GM21447 (cell line): Measurements from ENCODE around the gene UPF3B.
"Not testable (repeated sequence)": the region's sequence is repeated elsewhere in the genome, so short reads cannot be mapped to it uniquely, and the experiment has no call there.

ENCODE experiments used
- ATAC-seq: cut with Tn5 transposase; IDR thresholded peaks from one replicate; pipeline ENCODE4 v1.9.1; 2021; ENCODE audit not compliant: unreplicated experiment

The UPF3B gene

DNA sequence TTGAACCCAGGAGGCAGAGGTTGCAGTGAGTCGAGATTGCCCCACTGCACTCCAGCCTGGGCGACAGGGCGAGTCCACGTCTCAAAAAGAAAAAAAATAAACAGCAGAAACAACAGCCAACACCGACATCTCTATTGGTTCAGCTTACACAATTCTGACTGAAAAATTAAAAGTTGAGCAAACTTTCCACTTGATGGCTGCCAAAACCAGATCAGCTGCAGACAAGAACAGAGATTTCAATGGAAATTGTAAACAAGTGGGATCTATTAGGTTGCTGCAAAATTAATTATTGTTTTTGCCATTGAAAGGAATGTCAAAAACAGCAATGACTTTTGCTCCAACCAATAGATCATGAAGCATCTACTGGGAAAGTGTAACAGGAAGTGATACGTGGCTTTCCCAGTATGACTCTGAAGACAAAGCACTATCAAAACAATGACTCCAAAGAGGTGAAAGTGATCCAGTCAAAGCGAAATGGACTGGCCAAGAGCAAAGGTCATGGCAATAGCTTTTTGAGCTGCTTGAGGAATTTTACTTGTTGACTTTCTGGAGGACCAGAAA lies 26.3 kb downstream of the UPF3B start:
- ATAC-seq = no peak

DNA sequence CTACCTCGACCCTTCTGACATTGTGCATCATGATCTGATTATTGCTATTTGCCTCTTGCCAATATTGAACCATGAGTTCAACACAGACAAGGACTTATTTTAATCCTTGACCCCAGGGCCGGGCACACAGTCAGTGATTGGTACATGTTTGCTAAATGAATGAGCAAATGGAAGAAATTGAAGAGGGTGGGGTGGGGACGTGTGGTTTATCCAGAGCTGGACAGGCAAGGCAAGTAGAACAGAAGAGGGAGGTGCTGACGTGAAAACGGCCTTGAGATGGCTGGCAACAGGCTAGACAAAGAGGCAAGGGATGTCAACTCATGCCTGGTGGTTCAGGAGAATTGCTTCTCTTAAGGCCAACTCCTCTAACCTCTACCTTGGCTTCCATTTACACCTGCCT lies 28.5 kb downstream of the UPF3B start:
- ATAC-seq = not testable (repeated sequence)

DNA sequence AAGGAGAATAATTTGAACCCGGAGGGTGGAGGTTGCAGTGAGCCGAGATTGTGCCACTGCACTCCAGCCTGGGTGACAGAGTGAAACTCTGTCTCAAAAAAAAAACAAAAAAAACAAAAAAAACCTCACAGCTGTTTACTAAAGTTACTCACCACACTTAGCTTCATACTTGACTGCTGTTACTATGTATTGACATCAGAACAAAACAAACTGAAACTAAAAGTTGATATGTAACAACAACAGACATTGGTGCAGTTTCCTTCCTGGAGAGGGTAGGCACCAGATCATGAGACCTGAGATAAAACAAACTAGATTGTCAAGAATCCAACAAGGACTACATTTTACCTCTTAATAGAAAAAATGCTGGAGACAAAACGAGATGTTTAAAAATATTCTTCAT lies 31.1 kb downstream of the UPF3B start:
- peak; percentile 99 for ATAC-seq

DNA sequence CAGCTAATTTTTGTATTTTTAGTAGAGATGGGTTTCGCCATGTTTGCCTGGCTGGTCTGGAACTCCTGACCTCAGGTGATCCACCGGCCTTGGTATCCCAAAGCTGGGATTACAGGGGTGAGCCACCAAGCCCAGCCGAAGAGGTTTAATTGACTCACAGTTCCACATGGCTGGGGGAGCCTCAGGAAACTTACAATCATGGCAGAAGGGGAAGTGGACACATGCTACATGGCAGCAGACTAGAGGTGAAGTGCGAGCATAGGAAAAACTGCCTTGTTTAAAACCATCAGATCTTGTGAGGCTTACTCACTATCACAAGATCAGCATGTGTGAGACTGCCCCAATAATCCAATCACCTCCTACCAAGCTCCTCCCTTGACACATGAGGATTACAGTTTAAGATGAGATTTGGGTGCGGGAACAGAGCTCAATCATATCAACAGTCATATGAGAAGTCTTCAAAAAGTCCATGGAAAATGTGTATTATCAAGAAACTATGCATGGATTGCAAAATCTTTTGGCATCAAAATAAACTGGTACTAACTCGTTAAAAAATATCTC lies 35.6 kb downstream of the UPF3B start:
- ATAC-seq = no peak

GRCh38 chrX:119816300-119816699 lies 36.5 kb downstream of the UPF3B start:
- no peak for ATAC-seq

- no peak for ATAC-seq
Measured at GRCh38 chrX:119809185-119809666, 43.5 kb downstream of the UPF3B start.

GRCh38 chrX:119808461-119808860 lies 44.3 kb downstream of the UPF3B start:
- not testable (repeated sequence) for ATAC-seq

DNA sequence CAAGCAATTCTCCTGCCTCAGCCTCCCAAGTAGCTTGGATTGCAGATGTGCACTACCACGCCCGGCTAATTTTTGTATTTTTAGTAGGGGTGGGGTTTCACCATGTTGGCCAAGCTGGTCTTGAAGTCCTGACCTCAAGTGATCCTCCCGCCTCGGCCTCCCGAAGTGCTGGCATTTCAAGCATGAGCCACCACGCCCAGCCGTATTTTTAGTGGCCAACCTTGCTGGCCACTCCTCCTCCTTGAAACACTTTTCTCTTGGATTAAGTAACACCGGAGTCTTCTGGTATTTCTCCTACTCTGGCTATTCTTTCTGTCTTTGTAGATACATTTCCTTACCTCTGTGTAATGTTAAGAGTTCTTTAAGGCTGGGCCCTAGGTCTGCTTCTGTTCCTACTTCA lies 50.2 kb downstream of the UPF3B start:
- no peak for ATAC-seq

GRCh38 chrX:119801253-119802221 lies 51.2 kb downstream of the UPF3B start:
- no peak for ATAC-seq

DNA sequence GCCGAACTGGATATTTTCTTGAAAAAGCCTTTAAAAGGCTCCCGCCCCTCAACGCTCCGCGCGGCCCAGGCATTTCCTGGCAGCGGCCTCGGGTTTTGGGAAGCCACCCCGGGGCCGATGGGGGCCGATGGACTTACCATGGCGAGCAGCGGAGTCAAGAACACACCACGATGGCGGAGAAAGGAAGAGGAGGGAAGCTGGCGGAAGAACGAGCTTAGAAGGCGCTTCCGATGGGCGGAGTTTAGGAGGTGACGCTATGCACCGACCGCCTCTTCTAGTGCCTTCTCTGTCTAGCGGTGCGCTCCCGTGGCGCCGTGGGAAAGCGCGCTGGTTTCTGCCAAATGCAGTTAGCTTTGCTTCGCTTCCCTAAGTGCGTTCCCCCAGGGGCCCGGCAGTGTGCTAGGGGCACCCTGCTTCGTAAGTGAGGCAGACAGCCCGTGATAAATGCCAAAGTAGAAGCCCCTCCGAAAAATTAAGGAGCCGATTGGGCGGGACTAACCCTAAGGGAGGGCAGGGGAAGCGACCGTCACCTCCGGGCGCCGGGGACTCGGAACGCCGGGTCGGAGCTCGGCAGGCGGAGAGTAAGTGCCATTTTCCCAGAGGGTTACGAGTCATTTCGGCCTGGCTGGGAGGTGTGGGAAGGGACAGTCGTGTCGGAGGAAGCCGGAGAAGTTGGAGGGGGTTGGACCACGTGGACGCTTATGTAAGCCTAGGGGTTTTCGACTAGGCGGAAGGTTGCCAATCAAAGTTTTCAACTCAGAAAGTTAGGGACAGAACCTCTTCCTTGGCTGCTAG lies 61.1 kb downstream of the UPF3B start, which contains the start of gene RPL39:
TSS of gene RPL39 (minus strand) at position 194 of the 795 bp plus-strand sequence. CDS start at position 140, 54 bp downstream.
- ATAC-seq = peak; percentile 84

- ATAC-seq = peak; percentile 24
Measured at GRCh38 chrX:119790977-119791436, 61.8 kb downstream of the UPF3B start.

DNA sequence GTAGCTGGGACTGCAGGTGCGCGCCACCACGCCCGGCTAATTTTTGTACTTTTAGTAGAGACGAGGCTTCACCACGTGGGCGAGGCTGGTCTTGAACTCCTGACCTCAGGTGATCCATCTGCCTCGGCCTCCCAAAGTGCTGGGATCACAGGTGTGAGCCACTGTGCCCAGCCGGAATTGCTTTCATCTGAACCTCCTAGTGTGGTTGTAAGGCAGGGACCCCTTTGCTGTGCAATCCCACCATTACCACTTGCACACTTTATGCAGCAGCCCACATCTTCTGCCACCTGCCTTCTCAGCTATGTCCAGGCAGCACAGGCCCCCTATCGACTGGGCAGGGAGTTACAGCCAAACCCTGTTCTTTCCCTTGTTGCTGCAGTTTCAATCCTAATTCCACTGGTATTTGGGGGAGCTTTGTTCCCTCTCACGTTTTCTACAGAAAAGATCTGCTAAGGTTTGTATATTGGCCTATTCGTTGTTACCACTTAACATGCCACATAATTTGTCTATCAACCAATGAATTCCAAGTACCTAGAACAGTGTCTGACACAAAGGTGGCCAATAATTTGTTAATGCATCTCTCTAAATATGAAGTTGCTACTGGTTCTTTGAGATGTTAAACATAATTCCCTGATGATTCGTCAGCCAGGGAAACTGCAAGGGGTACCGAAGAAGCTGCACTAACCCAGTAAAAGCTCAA lies 67.9 kb downstream of the UPF3B start:
- ATAC-seq = no peak
